GM10266 (cell line): ENCODE results near the gene PRAMEF12.
"Not testable (repeated sequence)": the region's sequence is repeated elsewhere in the genome, so short reads cannot be mapped to it uniquely, and the experiment has no call there.

Experiments
- DNase-seq: peaks from one replicate; pipeline ENCODE4 v3.0.0; 2012; ENCODE audit errors: extremely low spot score
- CTCF ChIP-seq: IDR thresholded peaks from 2 replicates; pipeline ENCODE4 v1.5.1; 2012; ENCODE audit warnings: mild to moderate bottlenecking, low read depth; ENCODE audit not compliant: control insufficient read depth, insufficient read depth; ENCODE audit errors: missing control alignments

PRAMEF12 gene

GRCh38 chr1:12773438-12773837 is at the start of gene PRAMEF12:
Gene PRAMEF12 (plus strand): TSS chr1:12773738. CDS start chr1:12774868, 1,130 bp downstream.
- no peak for DNase-seq
- no peak for TF ChIP-seq CTCF

- DNase-seq: no peak
- no peak for TF ChIP-seq CTCF
These were observed 45.1 kb upstream of the PRAMEF12 start for GRCh38 chr1:12728391-12728790.

- no peak for TF ChIP-seq CTCF
- DNase-seq: no peak
These were observed 43.4 kb upstream of the PRAMEF12 start for GRCh38 chr1:12730156-12730555.

GRCh38 chr1:12731084-12731483 is 42.5 kb upstream of the PRAMEF12 start:
- DNase-seq: not testable (repeated sequence)

- TF ChIP-seq CTCF: no peak
- no peak for DNase-seq
These were observed 38.9 kb upstream of the PRAMEF12 start for GRCh38 chr1:12734651-12735050.

GRCh38 chr1:12738934-12739333 is 34.6 kb upstream of the PRAMEF12 start:
- DNase-seq: no peak
- TF ChIP-seq CTCF: no peak

GRCh38 chr1:12739613-12740012 is 33.9 kb upstream of the PRAMEF12 start:
- no peak for TF ChIP-seq CTCF
- no peak for DNase-seq

GRCh38 chr1:12741946-12742345 is 31.6 kb upstream of the PRAMEF12 start:
- TF ChIP-seq CTCF: no peak
- no peak for DNase-seq
